PFSK-1 (cell line): ENCODE measurements around the gene ACSL6.

Experiments
- POLR2AphosphoS5 ChIP-seq: IDR thresholded peaks from 2 replicates; pipeline ENCODE4 v1.6.1; 2012; ENCODE audit warnings: low read depth, mild to moderate bottlenecking, control low read depth, low read length, moderate library complexity
- REST ChIP-seq, 2 experiments: IDR thresholded peaks; 2 replicates each; pipeline versions ENCODE4 v1.6.1 to v1.8.0; 2011 to 2012; ENCODE audit warnings: low read depth in 2 of 2, low read length in 2 of 2, control low read depth in 1 of 2, inconsistent platforms in 1 of 2, mild to moderate bottlenecking in 1 of 2, moderate library complexity in 1 of 2; ENCODE audit not compliant: insufficient read depth in 1 of 2
- SIN3A ChIP-seq: IDR thresholded peaks from 2 replicates; pipeline ENCODE4 v1.6.1; 2012; ENCODE audit warnings: mild to moderate bottlenecking, low read length, moderate library complexity, borderline replicate concordance; ENCODE audit not compliant: insufficient read depth

DNA sequence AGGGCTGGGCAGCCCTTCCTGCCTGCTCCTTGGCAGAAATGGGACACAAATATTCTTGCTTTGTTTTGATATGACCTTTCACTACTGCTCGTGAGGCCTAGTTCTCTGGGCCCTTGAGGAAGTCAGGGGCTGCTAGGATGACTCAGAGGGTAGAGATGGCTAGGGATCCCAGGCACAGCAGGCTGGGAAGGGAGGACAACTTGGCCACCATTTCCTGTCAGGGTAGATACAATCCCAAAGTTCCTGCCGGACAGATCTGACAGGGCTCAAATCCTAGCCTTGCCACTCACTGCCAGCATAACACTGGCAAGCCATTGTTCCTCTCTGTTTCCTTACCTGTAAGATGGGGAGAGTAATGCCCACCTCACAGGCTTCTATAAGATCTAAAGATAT is 34.2 kb downstream of the ACSL6 start:
- TF ChIP-seq POLR2AphosphoS5 (no peak), REST (IDR thresholded peaks at IDR 0.05; ENCODE audit: insufficient read depth in 1 of 2, low read depth in 2 of 2, low read length in 2 of 2) (no peak), SIN3A (no peak)
